Endothelial cell of umbilical vein (primary cell): ENCODE results near the gene LCN6. TPM values are rescaled to one million over a fixed set of nuclear protein-coding genes. Genes with fewer than 3 reads are reported as not detected.

Experiments used
- BruUV-seq: library from RNA; stranded (reverse); fragments of 400-500 nt; replicated peaks from 2 replicates; lab custom pipeline; 2021; lab: Mats Ljungman, UMichigan
- CTCF ChIA-PET: fragments of 300-600, 350-600 bp; sonication (Branson Sonifier 250); formaldehyde crosslinking; loops from one replicate; lab custom pipeline; 2021; ENCODE audit warnings: antibody characterized with exemption, inconsistent platforms; lab: Charles Lee
- POLR2A ChIA-PET: fragments of 300-600, 350-600 bp; sonication (Branson Sonifier 250); formaldehyde crosslinking; loops from one replicate; lab custom pipeline; 2021; ENCODE audit warnings: antibody characterized with exemption, inconsistent platforms; lab: Charles Lee
- DNase-seq: peaks from one replicate; pipeline ENCODE4 v3.0.0-alpha.2; 2011; ENCODE audit warnings: low read depth, low spot score
- FAIRE-seq: peaks from 2 replicates; lab custom pipeline; 2011; peaks lifted over from hg19 to GRCh38; lab: Jason Lieb, UNC
- H2AFZ ChIP-seq: 2 replicates; pipeline ENCODE4 v1.6.0; 2012; ENCODE audit warnings: low read depth, low read length, control low read depth, inconsistent platforms
- H3K27ac ChIP-seq: 2 replicates; pipeline ENCODE4 v1.5.1; 2011; ENCODE audit warnings: low read depth, mild to moderate bottlenecking, control low read depth, low read length, moderate library complexity; ENCODE audit not compliant: insufficient read depth
- H3K27me3 ChIP-seq, 2 experiments: 2 replicates each; pipeline versions ENCODE4 v1.6.0 to v1.6.1; 2011; ENCODE audit warnings: low read length in 2 of 2, mixed read lengths in 1 of 2; ENCODE audit not compliant: control insufficient read depth in 2 of 2, insufficient read depth in 2 of 2
- H3K36me3 ChIP-seq, 2 experiments: 2 replicates in 1 of 2; 3 replicates in 1 of 2; pipeline ENCODE4 v1.5.1; 2011; ENCODE audit warnings: low read length in 2 of 2, mild to moderate bottlenecking in 1 of 2, moderate library complexity in 1 of 2; ENCODE audit not compliant: control insufficient read depth in 2 of 2, insufficient read depth in 2 of 2; ENCODE audit errors: extremely low read depth in 1 of 2
- H3K4me1 ChIP-seq: 3 replicates; pipeline ENCODE4 v1.5.1; 2011; ENCODE audit warnings: mild to moderate bottlenecking, low read length; ENCODE audit not compliant: control insufficient read depth, insufficient read depth; ENCODE audit errors: extremely low read depth
- H3K4me2 ChIP-seq: 2 replicates; pipeline ENCODE4 v1.6.1; 2011; ENCODE audit warnings: low read length, control low read depth, mixed read lengths; ENCODE audit not compliant: insufficient read depth
- H3K4me3 ChIP-seq, 3 experiments: fragments of 200-600 bp in 1 of 3; sonication (generic), shearing (Covaris generic) in 1 of 3; replicated peaks in 1 of 3; 2 replicates each; pipeline ENCODE4 v1.5.1; 2011 to 2016; ENCODE audit warnings: control low read depth in 3 of 3, low read length in 3 of 3, mild to moderate bottlenecking in 2 of 3, inconsistent platforms in 1 of 3, low read depth in 1 of 3, moderate library complexity in 1 of 3; ENCODE audit not compliant: insufficient read depth in 1 of 3
- H3K79me2 ChIP-seq: 2 replicates; pipeline ENCODE4 v1.6.0; 2012; ENCODE audit warnings: low read length, inconsistent platforms; ENCODE audit not compliant: control insufficient read depth, insufficient read depth
- H3K9ac ChIP-seq: replicated peaks from 2 replicates; pipeline ENCODE3; 2011; ENCODE audit warnings: low read length, control low read depth; ENCODE audit not compliant: insufficient read depth; ENCODE audit errors: extremely low read depth
- H3K9me1 ChIP-seq: replicated peaks from 3 replicates; pipeline ENCODE4 v1.6.0; 2011; ENCODE audit warnings: mild to moderate bottlenecking, low read length; ENCODE audit not compliant: control insufficient read depth, insufficient read depth; ENCODE audit errors: extremely low read depth
- H3K9me3 ChIP-seq: replicated peaks from 2 replicates; pipeline ENCODE4 v1.5.1; 2012; ENCODE audit warnings: low read length, inconsistent platforms; ENCODE audit not compliant: control insufficient read depth, insufficient read depth
- H4K20me1 ChIP-seq: replicated peaks from 2 replicates; pipeline ENCODE3; 2011; ENCODE audit warnings: mild to moderate bottlenecking, low read length; ENCODE audit not compliant: control insufficient read depth, insufficient read depth; ENCODE audit errors: extremely low read depth
- EZH2 ChIP-seq: IDR thresholded peaks from 2 replicates; pipeline ENCODE4 v1.6.1; 2012; ENCODE audit warnings: borderline replicate concordance, low read depth, mild to moderate bottlenecking, moderate library complexity, low read length, inconsistent platforms; ENCODE audit not compliant: severe bottlenecking
- MYC ChIP-seq: IDR thresholded peaks from one replicate; pipeline ENCODE4 v1.6.1; 2011; ENCODE audit warnings: mild to moderate bottlenecking, low read depth, low read length
- dilution Hi-C: fragments of 300-500 bp; cut with MboI; formaldehyde crosslinking; loops from one replicate; pipeline ENCODE4 v1.15.0; 2019; ENCODE audit warnings: low sequenced_read_pairs; ENCODE audit not compliant: extremely low pct_ligation_motif_present
- intact Hi-C: fragments of 100-400 bp; cut with micrococcal nuclease; formaldehyde crosslinking; loops from one replicate; pipeline ENCODE4 v1.10.0; 2022
- polyA plus RNA-seq, 4 experiments: library from polyadenylated mRNA; depleted of rRNA in 3 of 4; stranded (reverse) in 3 of 4; unstranded in 1 of 4; fragments of >200 nt; gene quantifications; 2 replicates each; pipeline versions ENCODE4 v1.2.1 to v1.2.3, GENCODE V29; 2011 to 2012; ENCODE audit warnings: missing spikeins in 1 of 4
- total RNA-seq: library from RNA; stranded (reverse); gene quantifications from 2 replicates; pipeline ENCODE4 v1.2.3, GENCODE V29; 2021
- TF ChIP-seq, protein P1 (sequence below), 2 donors: IDR thresholded peaks; 1 replicate in 1 of 2; 2 replicates in 1 of 2; pipeline ENCODE4 v1.5.1; 2011; ENCODE audit warnings: low read length in 2 of 2, mild to moderate bottlenecking in 2 of 2, moderate library complexity in 2 of 2, control low read depth in 1 of 2, inconsistent platforms in 1 of 2, low read depth in 1 of 2; ENCODE audit not compliant: insufficient read depth in 1 of 2; ENCODE audit errors: extremely low read depth in 1 of 2

LCN6 gene
- total and polyA plus RNA-seq, 2 donors (not counting 3 experiments of a cell fraction or from before 2014, with no cell fraction given) = 0.17 TPM; not detected in 1

DNA sequence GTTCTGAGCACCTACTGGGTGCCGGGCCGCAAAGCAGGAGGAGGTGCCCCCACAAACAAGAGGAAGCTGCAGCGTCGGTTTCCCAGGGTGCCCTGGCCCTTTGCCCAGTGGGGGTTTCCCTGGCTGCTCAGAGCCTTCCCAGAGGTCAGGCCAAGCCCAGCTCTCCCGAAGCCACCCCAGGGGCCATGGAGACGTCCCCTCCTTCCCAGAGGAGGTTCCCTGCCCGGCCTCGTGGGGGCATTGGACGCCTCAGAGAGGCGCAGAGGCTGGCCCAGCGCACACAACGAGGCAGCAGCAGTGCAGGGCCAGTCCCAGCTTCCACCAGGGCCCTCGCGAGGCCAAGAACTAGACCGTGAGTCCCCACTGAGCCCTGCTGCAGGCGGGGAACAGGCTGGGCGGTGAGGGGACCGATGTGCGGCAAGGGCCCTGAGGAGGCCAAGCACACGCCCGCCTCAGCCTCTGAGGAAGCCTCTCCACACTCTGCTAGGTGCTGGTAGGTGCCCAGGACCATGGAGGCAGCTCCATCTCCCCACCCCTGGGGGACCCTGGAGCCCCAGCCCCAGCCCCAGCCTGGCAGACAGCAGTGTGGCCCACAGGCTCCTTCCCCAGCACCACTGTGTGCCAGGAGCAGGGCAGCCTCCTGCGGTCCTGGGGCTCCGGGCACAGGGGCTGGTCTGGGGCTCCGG lies 29.0 kb downstream of the LCN6 start:
- FAIRE-seq (peak; percentile 56), DNase-seq (peak; percentile 56)
- Histone ChIP-seq H3K9me1 (no peaks in the 10 kb centered on the region), H3K27ac (peak overlapping the region; percentile 37), H3K4me2 (no peak overlapping the region), H3K9ac (no peak overlapping the region), H3K4me3 (no peak overlapping the region), H3K9me3 (no peaks in the 10 kb centered on the region), H4K20me1 (no peaks in the 10 kb centered on the region), H3K4me1 (peaks cover 64% of the 10 kb centered on the region), H3K36me3 (peaks cover 12 to 30% of the 10 kb centered on the region in 2 experiments), H3K27me3 (no peaks in the 10 kb centered on the region), H2AFZ (no peak overlapping the region), H3K79me2 (peaks cover 68% of the 10 kb centered on the region)
- ChIA-PET POLR2A (interaction anchor here (0.6 to 3.6 kb wide), 2 partner anchors 9 to 56 kb away, joined by 3 to 20 read pairs; no protein-coding TSS in a partner anchor), CTCF (interaction anchor here (1.1 to 2.6 kb wide), 3 partner anchors 8 to 11 kb away, joined by 3 to 21 read pairs (median 4); no protein-coding TSS in a partner anchor)
- intact Hi-C loops (no loop called here), dilution Hi-C loops (no loop called here)
- BruUV-seq = no TSS peak
- TF ChIP-seq MYC (no peak), EZH2 (no peak)
- TF ChIP-seq, protein P1, sequence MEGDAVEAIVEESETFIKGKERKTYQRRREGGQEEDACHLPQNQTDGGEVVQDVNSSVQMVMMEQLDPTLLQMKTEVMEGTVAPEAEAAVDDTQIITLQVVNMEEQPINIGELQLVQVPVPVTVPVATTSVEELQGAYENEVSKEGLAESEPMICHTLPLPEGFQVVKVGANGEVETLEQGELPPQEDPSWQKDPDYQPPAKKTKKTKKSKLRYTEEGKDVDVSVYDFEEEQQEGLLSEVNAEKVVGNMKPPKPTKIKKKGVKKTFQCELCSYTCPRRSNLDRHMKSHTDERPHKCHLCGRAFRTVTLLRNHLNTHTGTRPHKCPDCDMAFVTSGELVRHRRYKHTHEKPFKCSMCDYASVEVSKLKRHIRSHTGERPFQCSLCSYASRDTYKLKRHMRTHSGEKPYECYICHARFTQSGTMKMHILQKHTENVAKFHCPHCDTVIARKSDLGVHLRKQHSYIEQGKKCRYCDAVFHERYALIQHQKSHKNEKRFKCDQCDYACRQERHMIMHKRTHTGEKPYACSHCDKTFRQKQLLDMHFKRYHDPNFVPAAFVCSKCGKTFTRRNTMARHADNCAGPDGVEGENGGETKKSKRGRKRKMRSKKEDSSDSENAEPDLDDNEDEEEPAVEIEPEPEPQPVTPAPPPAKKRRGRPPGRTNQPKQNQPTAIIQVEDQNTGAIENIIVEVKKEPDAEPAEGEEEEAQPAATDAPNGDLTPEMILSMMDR (IDR thresholded peaks at IDR 0.05; ENCODE audit: extremely low read depth in 1 of 2, insufficient read depth in 1 of 2, low read depth in 1 of 2, low read length in 2 of 2) = peak; percentile 8 to 20
